MM.1S (cell line): ENCODE data around the gene NTRK3.

Source experiments
- DNase-seq: peaks from one replicate; pipeline ENCODE4 v3.0.0-alpha.2; 2015
- H2AFZ ChIP-seq: fragments of 300-600 bp; sonication (generic); 2 replicates; pipeline ENCODE4 v1.6.0; 2016; ENCODE audit warnings: antibody characterized with exemption, low read length
- H3F3A ChIP-seq: fragments of 300-600 bp; sonication (generic); 2 replicates; pipeline ENCODE4 v1.6.1; 2016; ENCODE audit warnings: mild to moderate bottlenecking, antibody characterized with exemption, low read length, moderate library complexity, mixed read lengths; ENCODE audit not compliant: insufficient read depth
- H3K27ac ChIP-seq: fragments of 300-600 bp; sonication (generic); 2 replicates; pipeline ENCODE4 v1.5.1; 2016; ENCODE audit warnings: mild to moderate bottlenecking, low read length
- H3K27me3 ChIP-seq: fragments of 300-600 bp; sonication (generic); replicated peaks from 2 replicates; pipeline ENCODE4 v1.6.0; 2016; ENCODE audit warnings: low read length; ENCODE audit not compliant: insufficient read depth
- H3K36me3 ChIP-seq: fragments of 300-600 bp; sonication (generic); replicated peaks from 2 replicates; pipeline ENCODE4 v1.6.1; 2016; ENCODE audit warnings: mild to moderate bottlenecking, low read length, mixed read lengths; ENCODE audit not compliant: insufficient read depth
- H3K4me1 ChIP-seq: fragments of 300-600 bp; sonication (generic); 2 replicates; pipeline ENCODE4 v1.6.1; 2016; ENCODE audit warnings: low read length, mixed read lengths
- H3K4me2 ChIP-seq: fragments of 300-600 bp; sonication (generic); 2 replicates; pipeline ENCODE4 v1.6.0; 2016; ENCODE audit warnings: low read depth, low read length
- H3K4me3 ChIP-seq: fragments of 300-600 bp; sonication (generic); 2 replicates; pipeline ENCODE4 v1.5.1; 2016; ENCODE audit warnings: low read length, mixed read lengths
- H3K79me2 ChIP-seq: fragments of 300-600 bp; sonication (generic); 2 replicates; pipeline ENCODE4 v1.6.1; 2016; ENCODE audit warnings: mixed run types, low read length, mixed read lengths
- H3K9ac ChIP-seq: fragments of 300-600 bp; sonication (generic); 2 replicates; pipeline ENCODE4 v1.6.1; 2016; ENCODE audit warnings: low read length, mixed read lengths
- H3K9me2 ChIP-seq: fragments of 300-600 bp; sonication (generic); replicated peaks from 2 replicates; pipeline ENCODE4 v1.6.1; 2016; ENCODE audit warnings: mild to moderate bottlenecking, low read length, mixed read lengths; ENCODE audit not compliant: insufficient read depth
- H3K9me3 ChIP-seq: fragments of 300-600 bp; sonication (generic); replicated peaks from 2 replicates; pipeline ENCODE4 v1.6.1; 2016; ENCODE audit warnings: mild to moderate bottlenecking, low read length, mixed read lengths; ENCODE audit not compliant: insufficient read depth
- H4K20me1 ChIP-seq: fragments of 300-600 bp; sonication (generic); 2 replicates; pipeline ENCODE4 v1.6.1; 2016; ENCODE audit warnings: mild to moderate bottlenecking, low read length, moderate library complexity, mixed read lengths; ENCODE audit not compliant: insufficient read depth
- CTCF ChIP-seq: fragments of 300-600 bp; sonication (generic); IDR thresholded peaks from 2 replicates; pipeline ENCODE4 v1.5.1; 2016; ENCODE audit warnings: antibody characterized with exemption, low read length, mixed read lengths
- EZH2 ChIP-seq: fragments of 300-600 bp; sonication (generic); optimal IDR thresholded peaks from 2 replicates; pipeline ENCODE3; 2017; ENCODE audit warnings: low read depth, mild to moderate bottlenecking, antibody characterized with exemption, low read length, mixed read lengths
- EZH2phosphoT487 ChIP-seq: fragments of 300-600 bp; sonication (generic); IDR thresholded peaks from 2 replicates; pipeline ENCODE4 v1.6.1; 2018; ENCODE audit warnings: antibody characterized with exemption, low read length

Gene NTRK3

DNA sequence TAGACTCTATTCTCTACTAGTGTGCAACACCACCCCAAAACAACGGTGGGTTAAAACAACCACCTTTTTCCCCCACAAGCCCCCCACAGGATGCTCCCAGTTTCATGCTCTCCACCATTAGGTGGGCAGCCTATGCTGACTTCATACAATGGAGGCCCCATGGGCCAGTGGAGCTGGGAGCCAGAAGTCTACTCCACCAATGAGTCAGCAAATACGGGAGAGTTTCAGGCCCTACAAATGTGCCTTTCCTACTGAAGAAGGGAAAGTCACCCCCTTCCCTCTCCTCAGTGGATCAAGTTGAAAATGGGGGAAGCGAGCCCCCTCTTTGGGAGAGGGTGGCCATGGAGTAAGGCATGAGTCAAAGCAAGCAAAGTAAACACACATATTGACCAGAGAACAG lies 278.6 kb downstream of the NTRK3 start:
- Histone ChIP-seq H4K20me1 (no peaks in the 10 kb centered on the region), H3K27me3 (no peaks in the 10 kb centered on the region), H3K4me1 (no peaks in the 10 kb centered on the region), H3K9me2 (no peaks in the 10 kb centered on the region), H3K9me3 (no peaks in the 10 kb centered on the region), H3K4me3 (no peak overlapping the region), H2AFZ (no peak overlapping the region), H3K79me2 (no peaks in the 10 kb centered on the region), H3K36me3 (no peaks in the 10 kb centered on the region), H3K9ac (no peak overlapping the region), H3K27ac (no peak overlapping the region), H3K4me2 (no peak overlapping the region), H3F3A (no peaks in the 10 kb centered on the region)
- TF ChIP-seq EZH2phosphoT487 (no peak), EZH2 (no peak), CTCF (no peak)
- no peak for DNase-seq

DNA sequence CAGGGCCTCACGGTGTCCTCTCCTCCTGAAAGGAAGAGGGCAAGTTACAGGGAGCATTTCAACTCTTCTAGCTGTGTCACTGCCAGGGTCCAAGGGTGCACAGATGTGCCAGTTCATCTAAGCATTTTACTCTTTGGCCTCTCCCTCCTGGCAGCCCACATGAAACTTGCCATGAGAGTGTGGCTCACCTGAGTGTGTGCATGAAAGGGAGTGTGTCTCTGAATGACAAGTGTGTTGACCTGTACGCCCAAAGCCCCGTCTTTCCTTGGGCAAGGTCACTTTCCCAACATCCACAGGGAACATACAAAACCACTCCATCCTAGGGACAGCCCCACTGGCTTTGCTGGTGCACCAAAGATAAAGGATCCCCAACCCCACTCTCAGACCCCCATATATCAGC lies 280.0 kb downstream of the NTRK3 start:
- TF ChIP-seq EZH2, result no peak
- no peak for TF ChIP-seq EZH2phosphoT487
- no peak for TF ChIP-seq CTCF
- Histone ChIP-seq H3K4me3 (no peak overlapping the region), H3K9me2 (no peaks in the 10 kb centered on the region), H3F3A (no peaks in the 10 kb centered on the region), H3K79me2 (no peaks in the 10 kb centered on the region), H3K9me3 (no peaks in the 10 kb centered on the region), H3K36me3 (no peaks in the 10 kb centered on the region), H3K4me2 (no peak overlapping the region), H3K4me1 (no peaks in the 10 kb centered on the region), H3K9ac (no peak overlapping the region), H3K27me3 (no peaks in the 10 kb centered on the region), H3K27ac (no peak overlapping the region), H4K20me1 (no peaks in the 10 kb centered on the region), H2AFZ (no peak overlapping the region)
- no peak for DNase-seq

- Histone ChIP-seq H3F3A (no peaks in the 10 kb centered on the region), H3K27ac (no peak overlapping the region), H3K4me3 (no peak overlapping the region), H2AFZ (no peak overlapping the region), H3K9ac (no peak overlapping the region), H3K4me1 (no peaks in the 10 kb centered on the region), H3K9me3 (no peaks in the 10 kb centered on the region), H3K36me3 (no peaks in the 10 kb centered on the region), H3K79me2 (no peaks in the 10 kb centered on the region), H4K20me1 (no peaks in the 10 kb centered on the region), H3K27me3 (no peaks in the 10 kb centered on the region), H3K9me2 (no peaks in the 10 kb centered on the region), H3K4me2 (no peak overlapping the region)
- no peak for TF ChIP-seq EZH2phosphoT487
- TF ChIP-seq CTCF, result no peak
- no peak for TF ChIP-seq EZH2
- no peak for DNase-seq
These were observed 282.9 kb downstream of the NTRK3 start for GRCh38 chr15:87973501-87974215.
